ENCODE results near the gene OPRM1.
A peak's percentile ranks its signal among the peaks of the same experiment; 100 is the strongest.

Gene OPRM1

GRCh38 chr6:154159126-154159525 lies 120.1 kb downstream of the OPRM1 start:
- H3K27ac ChIP-seq, result no peak overlapping the region
- no peak for DNase-seq (ENCODE audit: low spot score)
- no peak overlapping the region for H3K4me3 ChIP-seq
- no peak for TF ChIP-seq CTCF (IDR thresholded peaks at IDR 0.05)

- H3K4me3 ChIP-seq, result no peak overlapping the region
- H3K27ac ChIP-seq, result no peak overlapping the region
- TF ChIP-seq CTCF (IDR thresholded peaks at IDR 0.05), result no peak
- DNase-seq (ENCODE audit: low spot score), result no peak
Measured at GRCh38 chr6:154161689-154162088, 122.6 kb downstream of the OPRM1 start.

- TF ChIP-seq CTCF (IDR thresholded peaks at IDR 0.05), result no peak
- Histone ChIP-seq H3K27ac (peak overlapping the region; percentile 34 to 38), H3K4me3 (peak overlapping the region; percentile 14)
- no peak for DNase-seq (ENCODE audit: low spot score)
Measured at GRCh38 chr6:154164397-154164796, 125.4 kb downstream of the OPRM1 start.

- DNase-seq (ENCODE audit: low spot score), result no peak
- no peak for TF ChIP-seq CTCF (IDR thresholded peaks at IDR 0.05)
- no peak overlapping the region for H3K27ac ChIP-seq
Measured at GRCh38 chr6:154165478-154165877, 126.4 kb downstream of the OPRM1 start.

GRCh38 chr6:154166140-154166539 lies 127.1 kb downstream of the OPRM1 start:
- TF ChIP-seq CTCF (IDR thresholded peaks at IDR 0.05), result no peak
- Histone ChIP-seq H3K4me3 (no peak overlapping the region), H3K27ac (no peak overlapping the region)
- DNase-seq (ENCODE audit: low spot score), result no peak

More at GRCh38 chr6:154165478-154165877, 126.4 kb downstream of the OPRM1 start:
- H3K4me3 ChIP-seq, result no peak overlapping the region

GRCh38 chr6:154167126-154167525 lies 128.1 kb downstream of the OPRM1 start:
- H3K4me3 ChIP-seq, result no peak overlapping the region
- no peak for DNase-seq (ENCODE audit: low spot score)
- no peak overlapping the region for H3K27ac ChIP-seq
- no peak for TF ChIP-seq CTCF (IDR thresholded peaks at IDR 0.05)

- Histone ChIP-seq H3K27ac (no peak overlapping the region), H3K4me3 (no peak overlapping the region)
- no peak for TF ChIP-seq CTCF (IDR thresholded peaks at IDR 0.05)
- DNase-seq (ENCODE audit: low spot score), result no peak
Measured at GRCh38 chr6:154169193-154169847, 130.3 kb downstream of the OPRM1 start.
